ENCODE data around the gene RNF207.

RNF207 gene, protein sequence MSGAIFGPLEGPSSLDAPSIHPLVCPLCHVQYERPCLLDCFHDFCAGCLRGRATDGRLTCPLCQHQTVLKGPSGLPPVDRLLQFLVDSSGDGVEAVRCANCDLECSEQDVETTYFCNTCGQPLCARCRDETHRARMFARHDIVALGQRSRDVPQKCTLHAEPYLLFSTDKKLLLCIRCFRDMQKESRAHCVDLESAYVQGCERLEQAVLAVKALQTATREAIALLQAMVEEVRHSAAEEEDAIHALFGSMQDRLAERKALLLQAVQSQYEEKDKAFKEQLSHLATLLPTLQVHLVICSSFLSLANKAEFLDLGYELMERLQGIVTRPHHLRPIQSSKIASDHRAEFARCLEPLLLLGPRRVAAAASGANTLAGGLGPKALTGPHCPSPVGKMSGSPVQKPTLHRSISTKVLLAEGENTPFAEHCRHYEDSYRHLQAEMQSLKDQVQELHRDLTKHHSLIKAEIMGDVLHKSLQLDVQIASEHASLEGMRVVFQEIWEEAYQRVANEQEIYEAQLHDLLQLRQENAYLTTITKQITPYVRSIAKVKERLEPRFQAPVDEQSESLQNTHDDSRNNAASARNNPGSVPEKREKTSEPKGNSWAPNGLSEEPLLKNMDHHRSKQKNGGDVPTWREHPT

DNA sequence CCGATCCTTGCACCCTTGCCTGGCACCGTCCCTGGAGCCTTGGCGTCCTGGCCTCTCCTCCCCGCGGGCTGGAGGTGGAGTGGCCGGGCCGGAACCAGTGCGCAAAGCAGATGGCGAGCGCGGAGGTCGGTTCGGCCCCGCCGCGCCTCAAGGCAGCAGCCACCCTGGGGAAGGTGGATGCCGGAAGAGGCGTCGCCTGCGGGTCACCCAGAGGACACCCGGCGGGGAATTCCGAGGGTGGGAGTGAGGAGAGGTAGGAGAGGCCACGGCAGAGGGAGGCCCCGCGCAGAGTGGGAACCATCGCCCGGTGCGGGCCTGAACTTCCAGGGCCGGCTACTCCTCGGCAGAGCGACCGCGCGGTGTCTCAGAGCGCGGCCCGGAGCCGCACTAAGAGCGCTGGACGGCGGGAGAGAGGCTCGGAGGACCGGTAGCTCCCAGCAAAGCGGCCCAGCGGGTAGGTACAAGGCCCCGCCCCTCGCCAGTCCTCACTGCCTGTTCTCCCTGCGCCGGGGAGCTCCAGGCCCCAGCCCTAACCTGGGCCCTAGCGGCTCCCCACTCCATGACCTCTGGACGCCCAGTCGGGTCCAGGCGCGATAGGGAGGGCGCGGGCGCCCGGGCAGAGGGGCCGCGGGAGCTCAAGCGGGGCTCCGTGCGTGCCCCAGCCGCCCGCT lies at the start of gene RNF207:
RNF207 (plus strand) TSS at position 271 of the 671 bp plus-strand sequence. CDS start 417 bp downstream, outside the sequence.
- peak; percentile 43 for DNase-seq

DNA sequence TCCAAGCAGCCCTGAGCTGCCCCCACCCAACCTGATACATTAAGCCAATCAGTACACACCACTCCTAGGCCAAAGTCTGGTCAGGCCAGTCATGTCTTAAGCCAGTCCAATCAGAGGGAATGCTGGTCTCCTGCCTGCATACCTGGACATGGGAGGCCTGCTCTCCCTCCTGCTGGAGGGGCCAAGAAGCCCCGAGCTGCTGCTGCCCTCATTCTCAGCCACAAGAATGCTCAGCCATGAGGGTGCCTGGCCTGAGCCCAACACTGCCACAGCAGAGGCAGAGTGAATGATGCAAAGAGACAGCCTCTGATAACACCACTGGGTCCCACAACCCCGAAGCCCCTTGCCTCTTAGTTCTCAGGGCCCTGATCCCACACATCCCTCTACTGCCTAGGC lies 48.8 kb upstream of the RNF207 start:
- no peak for DNase-seq

DNA sequence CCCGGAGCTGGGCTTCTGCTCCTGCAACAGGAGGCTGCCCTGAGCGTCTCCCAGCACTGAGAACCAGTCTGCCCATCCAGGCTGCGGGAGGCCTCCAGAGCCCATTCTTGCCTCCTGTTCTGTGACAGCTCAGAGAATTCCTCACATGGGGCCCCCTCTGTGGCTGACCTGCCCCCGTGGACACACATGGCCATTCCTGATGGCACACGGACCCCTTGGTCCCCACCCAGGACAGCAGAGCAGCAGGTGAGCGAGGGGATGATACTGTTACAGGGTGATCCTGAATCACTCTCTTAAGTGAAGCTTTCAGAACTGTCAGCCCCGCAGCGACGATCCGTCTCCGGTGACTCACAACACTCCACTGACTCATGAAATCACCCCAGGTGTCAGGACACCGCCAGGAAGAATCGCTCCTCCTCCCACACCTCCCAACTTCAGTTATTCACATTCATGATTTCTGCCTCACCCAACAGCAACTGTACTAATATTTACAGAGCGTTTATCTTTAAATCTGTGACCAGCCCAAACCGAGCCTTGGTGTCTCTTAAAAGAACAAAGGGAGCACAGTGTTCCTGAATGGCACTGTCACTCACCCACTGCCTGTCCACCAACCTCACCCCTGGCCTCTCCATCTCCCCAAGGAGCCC lies 48.3 kb upstream of the RNF207 start:
- no peak for DNase-seq

DNA sequence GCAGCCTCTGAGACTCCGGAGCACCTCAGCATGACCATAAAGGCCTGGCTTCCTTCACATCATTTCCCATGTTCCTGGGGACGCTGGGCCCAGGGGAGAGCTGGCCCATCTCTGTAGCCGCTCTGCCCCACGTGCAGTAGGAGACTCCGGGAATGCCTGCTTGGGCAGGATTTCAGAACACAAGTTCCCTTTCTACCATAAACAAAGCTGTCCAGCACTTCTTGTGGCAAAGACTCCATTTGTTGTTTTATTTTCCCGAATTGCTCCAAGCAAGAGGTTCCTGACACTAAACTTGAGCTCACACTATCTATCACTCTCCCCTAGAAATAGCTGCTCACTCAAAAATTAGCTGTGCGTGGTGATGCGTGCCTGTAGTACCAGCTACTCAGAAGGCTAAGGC lies 47.7 kb upstream of the RNF207 start:
- DNase-seq, result no peak

DNA sequence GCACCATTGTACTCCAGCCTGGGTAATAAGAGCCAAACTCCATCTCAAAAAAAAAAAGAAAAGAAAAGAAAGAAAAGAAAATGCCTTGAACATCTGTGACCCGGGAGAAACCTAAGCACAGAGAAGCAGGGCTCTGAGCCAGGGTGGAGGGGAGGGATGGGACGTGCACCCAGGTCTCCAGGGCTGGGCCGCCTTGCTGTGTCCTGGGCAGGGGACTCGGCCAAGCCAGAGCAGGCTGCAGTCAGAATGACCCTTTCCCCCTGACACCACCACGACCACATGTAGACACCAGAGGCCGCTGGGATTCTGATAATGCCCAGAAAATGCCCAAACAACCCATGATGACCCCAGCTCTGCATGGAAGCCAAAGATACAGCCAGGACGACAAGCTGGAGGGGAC lies 43.6 kb upstream of the RNF207 start:
- DNase-seq, result no peak

DNA sequence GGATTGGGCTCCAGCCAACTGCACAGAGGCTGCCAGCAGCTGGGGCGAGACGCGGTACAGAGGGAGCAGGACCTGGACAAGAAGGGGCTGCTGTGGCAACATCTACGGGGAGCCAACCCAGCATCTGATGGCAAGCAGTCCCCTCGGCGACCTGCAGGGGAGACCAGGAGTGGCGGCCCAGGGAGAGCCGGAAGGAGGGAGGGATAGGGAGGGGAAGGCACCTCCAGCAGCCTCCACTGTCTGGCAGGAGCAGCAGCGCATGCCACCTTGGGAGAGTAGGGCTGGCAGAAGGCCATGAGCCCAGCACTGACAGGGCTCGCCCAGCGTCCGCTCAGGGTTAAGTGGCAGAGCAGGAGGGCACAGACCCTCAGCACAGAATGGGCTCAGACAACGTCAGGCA lies 43.1 kb upstream of the RNF207 start:
- DNase-seq, result no peak

DNA sequence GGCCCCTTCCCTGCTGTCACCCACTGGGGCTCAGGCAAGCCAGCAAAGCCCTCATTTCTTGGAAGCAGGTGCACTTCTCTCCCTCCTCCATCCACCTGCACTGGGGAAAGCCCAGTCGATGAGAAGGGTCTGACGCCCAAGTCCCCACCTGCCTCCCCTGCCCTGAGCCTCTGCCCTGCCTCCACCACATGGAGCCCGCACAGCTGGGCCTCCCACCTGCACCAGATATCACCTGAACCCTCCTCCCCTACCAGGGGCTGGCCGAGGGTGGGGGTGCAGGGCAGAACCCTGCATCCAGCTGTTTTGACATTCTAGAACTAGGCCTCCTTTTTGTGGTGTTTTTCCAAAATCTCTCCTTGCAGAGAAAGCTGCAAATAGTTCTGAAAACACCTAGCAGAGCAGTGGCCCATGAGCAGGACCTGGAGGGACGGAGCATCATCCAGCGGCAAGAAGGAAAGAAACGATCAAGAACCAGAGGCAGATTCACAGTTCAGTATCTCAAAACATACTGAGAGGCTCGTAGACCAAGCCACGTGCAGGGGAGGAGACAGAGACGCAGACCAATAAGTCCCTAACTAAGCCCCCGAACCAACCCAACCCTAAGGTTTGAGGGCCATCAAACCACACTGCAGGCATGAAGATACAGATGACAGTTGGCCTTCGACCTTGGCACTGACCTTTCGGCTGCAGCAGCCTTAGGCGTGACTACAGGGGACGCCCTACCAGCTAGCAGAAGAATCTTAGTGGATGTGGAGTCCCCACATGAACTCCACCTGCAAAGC lies 42.5 kb upstream of the RNF207 start:
- DNase-seq, result no peak

DNA sequence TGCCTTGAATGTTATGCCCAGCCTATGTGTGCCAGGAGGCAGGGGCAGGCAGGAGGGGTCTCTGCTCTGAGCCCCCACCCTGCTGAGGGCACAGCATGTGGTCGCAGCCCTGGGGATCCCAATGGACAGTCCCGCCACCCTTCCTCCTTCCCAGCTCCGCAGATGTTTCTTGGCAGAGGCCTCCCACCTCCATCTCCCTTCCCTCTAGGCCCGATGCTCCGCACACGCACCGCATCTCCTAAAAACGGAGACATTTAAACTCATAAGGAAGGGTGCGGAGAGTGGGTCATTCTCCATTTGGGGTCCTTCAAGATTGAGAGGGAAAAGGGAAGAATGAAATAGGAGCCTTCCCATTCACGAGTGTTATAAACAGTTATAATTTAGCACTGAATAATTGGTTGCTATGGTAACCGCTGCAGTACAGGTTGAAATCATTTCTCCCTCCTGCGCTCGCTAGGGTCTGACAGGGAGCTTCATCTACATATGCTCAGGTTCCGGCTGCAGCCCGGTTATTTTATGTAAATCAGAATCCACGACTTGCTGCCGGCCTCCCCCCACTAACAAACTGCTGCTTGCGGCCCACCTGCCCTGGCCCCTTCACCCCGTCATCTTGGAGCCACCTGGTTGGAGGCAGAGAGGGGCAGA lies 41.8 kb upstream of the RNF207 start:
- no peak for DNase-seq

DNA sequence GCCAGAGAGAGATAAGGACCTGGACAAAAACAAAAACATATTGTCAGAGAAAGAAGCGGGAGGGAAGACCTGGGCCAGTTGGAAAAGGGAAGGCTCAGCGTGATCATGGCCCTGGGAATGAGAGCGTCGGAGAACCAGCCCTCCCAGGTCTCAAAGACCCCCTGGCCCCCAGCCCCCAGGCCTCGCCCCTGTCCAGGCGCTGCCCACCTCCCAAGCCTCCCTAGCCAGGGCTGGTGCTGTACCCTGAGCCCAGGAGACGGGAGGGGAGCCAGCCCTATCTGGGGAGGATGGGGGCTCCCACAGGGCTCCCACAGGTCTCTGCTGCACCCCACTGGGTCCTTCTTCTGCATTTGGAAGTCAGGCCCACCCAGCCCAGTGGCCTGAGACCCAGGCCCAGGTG lies 40.9 kb upstream of the RNF207 start:
- no peak for DNase-seq

DNA sequence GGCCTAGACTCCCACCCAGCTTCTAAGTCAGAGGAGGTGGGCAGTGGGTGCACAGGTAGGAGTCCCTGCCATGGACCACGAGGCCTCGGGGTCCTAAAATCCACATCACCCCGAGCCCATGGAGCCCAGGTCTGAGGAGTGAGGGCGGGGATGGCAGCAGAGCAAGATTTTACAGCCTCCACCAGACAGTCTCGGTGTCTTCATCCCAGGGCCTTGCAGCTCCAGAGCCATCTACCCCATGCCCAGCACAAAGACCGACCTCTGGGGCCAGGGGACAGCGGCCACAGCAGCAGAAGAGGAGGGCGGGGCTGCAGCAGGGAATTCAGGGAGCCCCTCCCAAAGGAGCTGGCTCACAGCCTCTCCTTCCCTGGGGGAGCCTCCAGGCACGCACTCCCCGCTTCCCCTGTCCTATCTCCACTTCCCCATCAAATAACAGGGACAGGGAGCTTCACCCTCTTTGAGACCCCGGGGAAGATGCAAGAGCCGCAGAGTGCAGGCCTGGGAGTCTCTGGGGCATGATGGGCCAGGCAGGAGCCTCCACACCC lies 40.4 kb upstream of the RNF207 start:
- no peak for DNase-seq

DNA sequence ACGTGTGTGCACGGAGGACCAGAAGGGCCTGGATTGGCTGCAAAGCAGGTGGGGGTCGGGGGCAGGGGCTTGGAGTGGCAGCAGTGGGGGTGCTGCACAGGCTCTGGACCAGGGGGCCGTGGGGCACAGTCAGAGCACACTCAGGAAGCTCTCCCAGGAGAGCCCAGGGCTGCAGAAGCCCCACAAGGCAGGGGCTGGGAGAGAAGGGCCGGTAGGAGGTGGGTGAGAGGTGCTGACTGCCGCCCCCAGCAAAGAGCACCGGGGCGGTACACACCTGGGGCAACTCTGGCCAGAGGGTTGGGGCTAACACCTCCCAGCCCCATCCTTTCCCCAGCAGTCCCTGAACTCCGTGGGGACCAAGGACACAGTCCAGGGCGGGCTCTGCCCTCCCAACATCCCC lies 39.7 kb upstream of the RNF207 start:
- DNase-seq, result no peak

DNA sequence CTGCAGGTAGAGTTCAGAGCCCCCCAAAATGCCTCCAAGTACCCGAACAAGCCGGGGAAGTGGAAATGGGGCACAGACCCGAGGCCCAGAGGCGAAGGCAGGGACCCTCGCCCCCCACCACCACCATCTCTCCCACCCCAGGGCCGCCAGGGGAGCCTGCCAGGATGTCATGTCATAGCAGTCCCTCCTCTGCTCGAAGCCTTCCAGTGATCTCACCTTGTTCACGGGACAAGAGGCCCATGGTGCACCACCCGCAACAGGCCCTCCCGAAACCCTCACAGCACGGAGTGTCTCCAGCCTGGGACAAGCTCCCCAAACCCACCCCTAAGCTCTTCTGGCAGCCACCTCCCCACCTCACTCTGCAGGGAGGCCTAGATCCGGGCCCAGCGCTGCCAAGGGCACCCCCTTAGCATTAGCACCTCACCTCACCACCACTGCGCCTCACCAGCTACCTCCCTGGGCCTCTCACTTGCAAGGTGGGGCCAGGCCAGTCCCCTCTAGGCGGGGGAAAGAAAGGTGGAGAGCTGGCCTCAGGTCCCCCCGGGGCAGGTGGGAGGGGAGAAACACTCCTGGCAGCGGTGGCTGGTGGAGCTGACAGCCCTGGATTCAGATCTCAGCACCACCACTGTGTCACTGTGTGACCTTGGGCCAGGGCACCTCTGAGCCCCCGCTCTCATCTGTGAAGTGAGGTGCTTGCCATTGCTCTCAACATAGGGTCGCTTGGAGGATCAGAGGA lies 39.1 kb upstream of the RNF207 start:
- DNase-seq, result no peak

DNA sequence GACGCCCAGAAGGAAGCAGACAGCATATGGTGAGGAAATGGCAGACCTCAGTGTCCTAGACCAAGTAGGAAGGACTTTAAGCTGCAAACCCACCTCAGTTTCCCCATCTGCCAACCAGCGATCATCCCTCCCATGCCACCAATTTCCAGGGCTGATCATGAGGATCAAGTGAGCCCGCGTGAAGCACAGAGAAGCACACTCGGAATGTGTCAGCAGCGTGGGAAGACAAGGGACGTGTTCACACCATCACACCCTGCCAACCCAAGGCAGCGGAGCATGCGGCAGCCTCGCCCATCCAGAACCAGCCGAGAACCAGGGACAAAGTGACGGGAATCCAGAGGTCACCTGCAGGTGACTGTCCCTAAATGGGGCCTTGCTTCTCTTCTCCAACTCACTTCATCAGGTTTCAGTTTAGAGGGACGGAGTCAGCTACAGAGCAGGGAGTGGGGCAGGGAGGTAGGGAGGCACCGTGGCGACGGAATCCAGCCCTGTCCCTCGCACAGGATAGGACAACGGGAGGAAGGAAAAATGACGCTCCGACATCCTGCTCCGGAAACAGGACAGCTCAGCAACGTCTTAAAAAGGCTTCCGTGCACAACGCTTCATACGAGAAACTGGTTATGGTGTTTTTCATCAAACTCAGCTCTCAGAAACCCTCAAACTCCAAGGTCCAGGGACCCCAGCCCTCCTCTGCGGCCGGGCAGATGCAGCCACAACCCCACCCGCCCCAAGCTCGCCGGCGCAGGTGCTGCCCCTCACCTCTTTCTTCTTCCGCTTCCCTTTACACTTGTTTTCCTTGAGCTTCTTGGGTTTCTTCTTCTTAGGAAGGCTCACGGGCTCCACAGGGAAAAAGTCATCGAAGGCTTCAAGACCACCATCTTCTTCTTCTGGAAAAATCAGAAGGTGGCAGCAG lies 38.3 kb upstream of the RNF207 start:
- DNase-seq, result no peak

DNA sequence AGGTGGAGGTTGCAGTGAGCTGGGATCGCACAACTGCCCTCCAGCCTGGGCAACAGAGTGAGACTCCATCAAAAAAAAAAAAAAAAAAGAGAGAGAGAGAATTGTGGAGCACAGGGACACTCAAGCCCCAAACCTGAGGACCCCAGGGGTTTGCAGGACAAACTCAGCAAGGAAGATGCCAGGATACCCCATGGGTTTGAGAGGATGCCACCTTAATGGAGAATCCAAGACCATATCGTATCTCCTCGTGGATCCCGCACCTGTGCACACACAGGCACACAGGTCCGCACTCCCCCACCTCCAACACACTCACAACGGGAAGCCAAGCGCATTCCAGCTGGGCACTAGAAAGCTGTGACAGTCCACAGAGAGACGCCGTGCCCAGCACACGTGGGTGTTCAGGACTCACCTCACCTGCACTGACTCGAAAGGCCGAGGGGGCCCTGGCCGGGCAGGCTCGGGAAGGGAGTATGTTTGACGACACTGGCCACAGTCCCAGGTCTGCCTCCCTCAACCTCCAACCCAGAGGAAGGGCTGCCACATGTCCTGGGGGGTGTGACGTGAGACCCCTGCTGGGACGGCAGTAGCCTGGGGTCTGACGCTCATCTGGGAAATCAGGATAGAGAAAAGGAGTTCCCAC lies 36.9 kb upstream of the RNF207 start:
- DNase-seq, result no peak

DNA sequence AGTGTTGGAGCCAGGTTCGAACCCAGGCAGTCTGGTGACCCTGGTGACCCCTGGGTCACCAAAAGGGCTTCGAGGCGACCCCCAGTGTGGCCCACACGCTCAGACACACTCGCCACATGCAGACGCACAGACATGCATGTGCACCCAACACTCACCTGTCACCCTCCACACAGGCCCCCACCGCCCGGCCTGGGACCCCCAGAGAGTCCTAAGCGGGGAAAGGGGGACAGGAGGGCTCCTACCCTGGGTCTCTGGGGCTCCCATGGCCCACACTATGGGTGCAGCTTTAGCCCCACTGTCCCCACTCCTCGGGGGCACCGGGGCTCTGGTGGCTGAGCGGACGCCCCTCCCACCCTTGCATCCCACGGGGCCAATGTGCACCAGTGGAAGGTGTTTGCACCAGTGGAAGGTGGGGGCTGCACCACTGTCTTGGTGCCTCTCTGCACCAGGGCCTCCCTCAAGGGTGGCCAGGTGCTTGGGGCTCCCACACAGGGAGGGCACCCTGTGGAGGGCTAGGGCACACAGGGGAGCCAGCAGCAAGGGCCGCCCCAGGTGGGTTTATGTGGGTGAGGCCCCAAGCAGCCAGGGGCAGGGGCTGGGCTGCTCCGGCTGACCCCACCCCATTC lies 35.7 kb upstream of the RNF207 start:
- no peak for DNase-seq

DNA sequence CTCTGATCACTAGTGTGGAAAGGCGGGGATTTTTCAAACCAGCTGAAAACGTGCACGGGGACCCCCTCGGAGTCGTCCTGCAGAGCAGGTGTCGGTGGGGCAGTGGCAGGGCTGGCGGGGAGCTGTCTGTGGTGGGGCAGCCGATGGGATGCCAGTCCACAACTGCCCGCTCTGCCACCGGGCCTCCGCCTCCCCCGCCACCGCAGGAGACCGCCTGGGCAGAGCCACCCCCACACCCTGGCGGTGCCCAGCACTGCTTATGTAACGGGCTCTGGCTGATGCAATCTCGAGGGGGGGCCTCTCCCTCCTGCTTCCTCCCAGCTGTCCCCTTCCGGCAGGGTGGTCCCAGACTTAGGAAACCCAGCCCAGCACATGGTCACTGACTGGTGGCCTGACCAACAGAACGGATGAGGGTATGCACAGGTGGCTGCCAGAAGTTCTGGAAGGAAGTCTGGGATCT lies 35.1 kb upstream of the RNF207 start:
- DNase-seq, result no peak

DNA sequence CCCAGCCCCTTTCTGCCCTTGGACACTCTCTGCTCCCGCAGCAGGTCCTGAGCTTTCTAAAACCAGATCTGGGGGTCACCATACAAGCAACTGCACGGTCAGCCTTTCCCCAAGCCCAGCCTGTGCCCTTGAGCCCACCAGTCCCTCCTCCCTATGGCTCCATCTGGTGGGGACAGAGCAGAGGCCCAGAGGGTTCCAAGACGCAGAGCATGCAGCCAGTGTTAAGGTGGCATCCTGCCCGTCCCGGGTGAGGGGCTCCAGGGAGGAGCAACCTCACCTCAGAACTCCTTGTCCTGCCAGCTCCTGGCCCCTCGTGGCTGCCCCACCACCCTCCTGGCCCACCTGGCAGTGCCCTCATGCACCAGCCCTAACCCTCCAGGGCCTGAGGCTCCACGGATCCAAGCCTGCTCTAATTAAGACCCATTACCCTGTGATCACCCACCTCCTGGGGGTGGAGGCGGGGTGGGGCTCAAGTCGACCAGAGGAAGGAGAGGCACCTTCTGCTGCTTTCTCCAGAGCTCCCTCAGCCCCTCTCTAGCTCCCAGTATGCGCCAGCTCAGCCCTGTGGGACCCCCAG lies 34.3 kb upstream of the RNF207 start:
- DNase-seq, result no peak

DNA sequence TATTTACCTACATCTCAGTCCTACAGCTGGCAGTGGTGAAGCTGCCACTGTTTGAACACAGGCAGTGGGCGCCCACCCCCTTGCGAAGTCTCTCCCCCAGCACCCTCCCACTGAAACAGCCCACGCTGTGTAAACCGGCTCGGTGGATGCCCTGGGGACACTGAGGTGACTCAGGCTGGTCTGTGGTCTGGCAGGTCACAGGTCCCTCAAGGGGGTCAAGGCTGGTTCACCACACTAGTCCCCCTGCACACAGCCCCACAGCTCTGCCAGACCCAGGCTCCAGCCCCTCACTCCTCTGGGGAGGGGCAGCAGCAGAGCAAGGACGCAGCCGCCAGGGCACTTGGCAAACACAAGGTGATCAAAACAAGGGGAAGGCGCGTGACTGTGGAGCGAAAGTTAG lies 33.4 kb upstream of the RNF207 start:
- DNase-seq, result no peak

All from activated effector memory CD4-positive, alpha-beta T cell treated with Interleukin-2 at 50 U/mL for 16 hours (primary cell).